ENCODE data around the gene TLR5.
"Not testable (repeated sequence)": the region's sequence is repeated elsewhere in the genome, so short reads cannot be mapped to it uniquely, and the experiment has no call there.

TLR5 gene

GRCh38 chr1:223142795-223143536 is at the start of gene TLR5:
TSS of gene TLR5 (minus strand) at chr1:223143248. CDS start at chr1:223113031, 30,217 bp downstream.
- in situ Hi-C loops (cut with MboI; ENCODE audit: low sequenced_read_pairs), result no loop called here

- in situ Hi-C loops (cut with MboI; ENCODE audit: low sequenced_read_pairs), result no loop called here
Observed at GRCh38 chr1:223189903-223190724, 47.1 kb upstream of the TLR5 start.

DNA sequence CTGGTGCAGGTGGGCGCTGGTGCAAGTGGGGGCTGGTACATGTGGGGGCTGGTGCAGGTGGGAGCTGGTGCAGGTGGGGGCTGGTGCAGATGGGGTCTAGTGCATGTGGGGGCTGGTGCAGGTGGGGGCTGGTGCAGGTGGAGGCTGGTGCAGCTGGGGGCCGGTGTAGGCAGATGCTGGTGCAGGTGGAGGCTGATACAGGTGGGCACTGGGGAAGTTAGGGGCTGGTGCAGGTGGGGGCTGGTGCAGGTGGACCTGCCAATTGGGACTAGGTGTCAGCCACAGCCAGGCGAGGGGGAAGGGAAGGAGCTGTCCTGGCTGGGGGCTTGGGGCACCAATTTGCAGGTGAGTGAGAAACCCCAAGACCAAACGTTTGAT is 46.5 kb upstream of the TLR5 start:
- in situ Hi-C loops (cut with MboI; ENCODE audit: low sequenced_read_pairs), result no loop called here

DNA sequence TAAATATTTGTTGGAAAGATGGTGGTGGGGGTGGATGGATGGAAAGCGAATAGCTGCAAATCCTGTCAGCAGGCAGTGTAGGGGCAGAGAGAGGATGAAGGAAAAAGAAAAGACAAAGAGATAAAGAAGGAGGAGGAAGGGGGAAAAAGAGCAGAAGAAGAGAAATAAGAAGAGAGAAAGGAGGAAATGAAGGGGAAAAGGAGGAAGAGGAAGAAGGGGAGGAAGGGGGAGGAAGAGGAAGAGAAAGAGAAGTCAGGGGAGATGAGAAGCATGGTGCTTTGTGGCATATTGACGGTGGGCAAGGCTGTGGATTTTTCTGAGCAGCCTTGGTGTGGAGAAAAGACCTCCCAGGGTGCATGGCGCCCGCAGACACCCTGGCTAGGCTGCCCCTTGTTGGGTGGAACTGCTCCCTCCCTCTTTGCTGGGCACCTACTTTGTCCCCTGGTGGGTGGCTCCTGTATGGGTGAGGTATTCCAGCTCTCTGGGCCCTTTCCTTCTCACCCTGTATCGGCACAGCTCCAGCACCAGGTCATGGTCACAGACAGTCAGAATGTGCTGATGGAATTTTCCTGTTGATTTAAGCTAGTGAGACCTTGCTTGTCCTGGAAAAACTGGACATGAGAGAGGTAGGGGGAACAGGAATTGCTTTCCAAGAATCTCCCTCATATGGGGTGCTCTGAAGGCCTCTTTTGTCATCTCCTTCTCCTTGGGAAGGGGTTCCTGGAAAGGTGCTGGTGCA is 45.7 kb upstream of the TLR5 start:
- in situ Hi-C loops (cut with MboI; ENCODE audit: low sequenced_read_pairs), result no loop called here

DNA sequence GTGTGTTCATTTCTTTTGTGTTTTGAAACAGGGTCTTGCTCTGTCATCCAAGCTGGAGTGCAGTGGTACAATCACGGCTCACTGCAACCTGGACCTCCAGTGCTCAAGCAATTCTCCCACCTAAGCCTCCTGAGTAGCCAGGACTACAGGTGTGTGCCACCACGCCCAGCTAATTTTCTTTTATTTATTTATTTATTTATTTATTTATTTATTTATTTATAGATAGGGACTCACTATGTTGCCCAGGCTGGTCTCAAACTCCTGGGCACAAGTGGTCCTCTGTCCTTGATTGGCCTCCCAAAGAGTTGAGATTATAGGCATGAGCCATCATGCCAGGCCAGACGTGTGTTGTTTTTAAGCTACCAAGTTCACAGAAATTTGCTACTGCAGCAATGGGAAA is 43.8 kb upstream of the TLR5 start:
- in situ Hi-C loops (cut with MboI; ENCODE audit: low sequenced_read_pairs), result no loop called here

- in situ Hi-C loops (cut with MboI; ENCODE audit: low sequenced_read_pairs), result no loop called here
Observed at GRCh38 chr1:223183268-223183862, 40.3 kb upstream of the TLR5 start.

DNA sequence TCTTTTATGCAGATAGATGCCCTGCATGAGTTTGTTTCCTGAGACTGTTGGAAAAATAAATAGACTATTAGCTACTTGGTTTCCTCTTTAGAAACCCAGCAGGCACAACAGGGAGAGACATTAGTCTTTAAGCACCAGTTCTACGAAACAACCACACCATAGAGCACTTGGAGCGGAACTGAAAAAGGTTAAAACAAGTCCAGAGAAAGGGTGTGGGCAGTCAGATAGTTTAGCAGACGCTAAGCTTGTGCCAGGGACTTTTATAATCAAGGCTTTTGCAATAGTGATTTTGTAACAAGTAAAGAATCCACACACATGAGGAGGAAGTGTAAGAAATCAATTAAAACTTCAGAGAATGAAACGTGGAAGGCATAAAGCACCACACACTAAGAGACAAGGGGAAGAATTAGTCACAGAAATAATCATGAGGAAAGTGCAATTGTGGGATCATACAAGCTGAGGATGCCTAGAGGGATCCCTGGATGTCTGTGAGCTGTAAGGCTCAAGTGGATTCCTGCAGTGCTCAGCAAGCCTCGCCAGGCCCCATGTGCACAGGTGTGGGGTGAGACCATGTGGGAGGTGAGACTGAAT is 37.8 kb upstream of the TLR5 start:
- in situ Hi-C loops (cut with MboI; ENCODE audit: low sequenced_read_pairs), result no loop called here

- in situ Hi-C loops (cut with MboI; ENCODE audit: low sequenced_read_pairs), result no loop called here
Observed at GRCh38 chr1:223179786-223180185, 36.7 kb upstream of the TLR5 start.

GRCh38 chr1:223179280-223179679 is 36.2 kb upstream of the TLR5 start:
- in situ Hi-C loops (cut with MboI; ENCODE audit: low sequenced_read_pairs), result no loop called here

DNA sequence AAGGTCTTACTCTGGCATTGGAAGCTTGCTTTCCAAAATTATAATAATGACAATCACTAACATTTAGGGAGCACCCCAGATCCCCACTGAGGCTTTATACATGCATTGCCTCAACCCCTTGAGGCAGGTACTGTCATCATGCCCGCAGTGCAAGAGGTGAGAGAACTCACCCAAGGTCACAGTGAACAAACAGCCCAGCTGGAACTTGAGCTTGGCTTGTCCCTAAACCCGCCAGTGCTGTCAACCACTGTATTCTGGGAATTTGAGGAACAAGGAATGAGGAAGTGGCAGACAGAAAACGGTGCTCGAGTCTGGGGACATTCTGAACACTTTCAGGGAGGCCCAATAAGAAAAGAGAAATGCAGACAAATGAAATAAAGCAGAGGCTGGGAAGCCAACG is 34.6 kb upstream of the TLR5 start:
- in situ Hi-C loops (cut with MboI; ENCODE audit: low sequenced_read_pairs), result no loop called here

DNA sequence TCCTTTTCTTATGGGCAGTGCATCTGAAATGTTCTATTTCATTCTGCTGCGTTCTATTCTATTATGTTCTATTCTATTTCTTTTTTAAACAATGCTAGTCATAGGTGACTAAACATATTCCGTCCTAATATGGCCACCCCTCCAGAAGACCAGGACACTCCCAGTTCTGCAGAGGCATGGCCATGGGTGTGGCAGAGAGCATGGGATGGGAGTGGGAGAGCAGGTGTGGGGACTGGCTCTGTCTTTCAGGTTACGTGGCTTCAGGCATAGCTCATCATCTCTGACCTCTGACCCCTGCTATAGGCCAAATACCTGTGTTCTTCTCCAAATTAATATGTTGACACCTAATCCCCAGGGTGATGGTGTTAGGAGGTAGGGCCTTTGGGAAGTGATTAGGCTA is 33.4 kb upstream of the TLR5 start:
- in situ Hi-C loops (cut with MboI; ENCODE audit: low sequenced_read_pairs), result no loop called here

DNA sequence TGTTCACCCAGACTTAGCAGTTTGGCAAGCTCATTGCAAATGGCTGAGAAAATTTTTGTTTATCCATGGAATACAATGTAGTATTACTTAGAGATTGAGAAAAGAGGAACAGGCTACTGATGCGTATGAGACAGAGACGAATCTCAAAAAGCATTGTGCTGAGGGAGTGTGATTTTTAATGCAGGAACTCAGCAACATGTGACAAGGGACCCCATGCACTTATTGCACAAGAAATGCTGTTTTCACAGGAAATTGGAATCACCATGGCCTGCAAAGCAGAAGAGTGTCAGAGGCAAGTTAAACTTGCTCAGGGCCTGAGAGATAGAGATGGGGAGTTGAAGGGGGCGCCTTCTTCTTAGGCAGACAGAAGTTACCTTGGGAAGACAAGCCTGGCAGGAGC is 32.6 kb upstream of the TLR5 start:
- in situ Hi-C loops (cut with MboI; ENCODE audit: low sequenced_read_pairs), result no loop called here

- in situ Hi-C loops (cut with MboI; ENCODE audit: low sequenced_read_pairs), result no loop called here
Observed at GRCh38 chr1:223175032-223175431, 32.0 kb upstream of the TLR5 start.

GRCh38 chr1:223169458-223169857 is 26.4 kb upstream of the TLR5 start:
- in situ Hi-C loops (cut with MboI; ENCODE audit: low sequenced_read_pairs), result not testable (repeated sequence)

- in situ Hi-C loops (cut with MboI; ENCODE audit: low sequenced_read_pairs), result no loop called here
Observed at GRCh38 chr1:223161321-223161720, 18.3 kb upstream of the TLR5 start.

GRCh38 chr1:223156343-223156742 is 13.3 kb upstream of the TLR5 start:
- in situ Hi-C loops (cut with MboI; ENCODE audit: low sequenced_read_pairs), result no loop called here

- in situ Hi-C loops (cut with MboI; ENCODE audit: low sequenced_read_pairs), result no loop called here
Observed at GRCh38 chr1:223155153-223155552, 12.1 kb upstream of the TLR5 start.

DNA sequence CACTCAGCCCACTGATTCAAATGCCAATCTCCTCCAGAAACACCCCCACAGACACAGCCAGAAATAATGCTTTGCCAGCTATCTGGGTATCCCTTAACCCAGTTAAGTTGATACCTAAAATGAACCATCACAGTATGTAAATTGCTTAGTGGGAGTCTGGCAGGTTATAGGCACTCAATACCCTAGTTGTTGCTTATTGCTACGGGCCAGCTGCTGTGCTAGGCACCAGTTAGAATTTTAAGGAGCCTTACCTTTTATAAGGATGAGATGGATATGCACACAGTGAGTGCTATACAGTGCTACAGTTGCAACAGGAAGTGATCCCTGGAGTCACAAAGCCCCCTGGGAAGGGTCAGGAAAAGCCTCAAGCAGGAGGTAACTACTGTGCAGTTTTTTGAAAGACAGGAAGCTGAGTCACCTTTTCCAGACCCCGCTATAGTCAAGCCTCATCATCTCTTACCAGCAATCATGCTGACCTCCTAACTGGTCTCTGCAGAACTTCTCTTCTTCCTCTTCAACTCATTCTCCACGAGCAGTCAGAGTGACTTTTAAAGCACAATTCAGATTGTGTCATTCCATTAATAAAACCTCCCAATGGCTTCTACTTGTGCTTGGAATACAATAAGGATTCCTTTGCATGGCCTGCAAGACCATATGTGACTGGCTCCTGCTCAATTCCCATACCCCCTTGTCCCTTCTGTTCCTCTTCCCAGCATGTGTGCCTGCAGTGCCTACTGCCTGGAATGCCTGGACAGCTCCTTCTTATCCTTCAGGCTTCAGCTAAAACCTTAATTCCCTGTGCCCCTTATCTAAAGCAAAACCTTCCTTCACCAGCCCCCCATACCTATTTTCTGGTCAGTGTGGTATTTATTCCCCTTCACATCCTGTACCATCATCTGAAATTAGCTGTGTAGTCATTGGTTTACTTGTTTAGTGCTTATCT is 10.4 kb upstream of the TLR5 start:
- in situ Hi-C loops (cut with MboI; ENCODE audit: low sequenced_read_pairs), result no loop called here

DNA sequence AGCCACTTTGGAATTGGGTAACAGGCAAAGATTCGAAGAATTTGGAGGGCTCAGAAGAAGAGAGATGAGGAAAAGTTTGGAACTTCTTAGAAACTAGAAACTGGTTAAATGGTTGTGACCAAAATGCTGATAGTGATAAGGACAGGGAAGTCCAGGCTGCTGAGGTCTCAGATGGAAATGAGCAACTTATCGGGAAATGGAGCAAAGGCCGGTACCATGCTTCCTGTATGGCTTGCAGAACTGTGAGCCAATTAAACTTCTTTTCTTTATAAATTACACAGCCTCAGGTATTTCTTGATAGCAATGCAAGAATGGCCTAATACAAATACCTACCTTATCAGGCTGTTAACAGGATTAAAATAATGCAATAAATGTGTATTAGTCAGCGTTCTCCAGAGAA is 9.4 kb upstream of the TLR5 start:
- in situ Hi-C loops (cut with MboI; ENCODE audit: low sequenced_read_pairs), result no loop called here

DNA sequence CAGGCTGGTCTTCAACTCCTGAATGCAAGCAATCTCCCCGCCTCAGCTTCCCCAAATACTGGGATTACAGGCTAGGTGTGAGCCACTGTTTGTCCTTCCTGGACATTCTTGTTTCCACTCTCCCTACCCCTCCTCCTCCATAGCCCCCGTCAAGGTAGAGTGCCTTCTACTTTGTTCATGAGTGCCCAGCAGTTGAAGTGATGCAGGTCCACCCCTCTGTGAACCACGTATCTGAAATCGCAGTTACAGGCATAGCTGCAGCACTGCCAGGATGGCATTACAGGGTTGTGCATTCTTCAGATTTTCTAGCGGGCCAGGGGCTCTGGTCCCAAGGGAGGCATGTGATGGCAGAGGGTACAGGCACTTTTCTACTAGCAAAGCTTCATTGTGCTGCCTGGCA is 7.4 kb upstream of the TLR5 start:
- in situ Hi-C loops (cut with MboI; ENCODE audit: low sequenced_read_pairs), result no loop called here

All from HL-60/S4 (cell line).